GM18858 (cell line): ENCODE data around the gene EDAR.

Experiments
- ATAC-seq: cut with Tn5 transposase; IDR thresholded peaks from one replicate; pipeline ENCODE4 v1.9.1; 2021; ENCODE audit not compliant: unreplicated experiment

EDAR gene

GRCh38 chr2:108942231-108942825 is 46.7 kb downstream of the EDAR start:
- no peak for ATAC-seq

- no peak for ATAC-seq
Observed at GRCh38 chr2:108941767-108942166, 47.3 kb downstream of the EDAR start.

GRCh38 chr2:108941161-108941665 is 47.8 kb downstream of the EDAR start:
- no peak for ATAC-seq

- ATAC-seq, result no peak
Observed at GRCh38 chr2:108940156-108940555, 48.9 kb downstream of the EDAR start.

- ATAC-seq, result no peak
Observed at GRCh38 chr2:108938077-108938710, 50.8 kb downstream of the EDAR start.

GRCh38 chr2:108937367-108938017 is 51.5 kb downstream of the EDAR start:
- no peak for ATAC-seq

GRCh38 chr2:108936866-108937265 is 52.2 kb downstream of the EDAR start:
- no peak for ATAC-seq

- no peak for ATAC-seq
Observed at GRCh38 chr2:108936076-108936864, 52.8 kb downstream of the EDAR start.

GRCh38 chr2:108935271-108935741 is 53.7 kb downstream of the EDAR start:
- no peak for ATAC-seq

GRCh38 chr2:108934583-108935245 is 54.3 kb downstream of the EDAR start:
- no peak for ATAC-seq

GRCh38 chr2:108934151-108934550 is 54.9 kb downstream of the EDAR start:
- no peak for ATAC-seq

- no peak for ATAC-seq
Observed at GRCh38 chr2:108933691-108934117, 55.3 kb downstream of the EDAR start.

GRCh38 chr2:108932736-108933332 is 56.2 kb downstream of the EDAR start:
- ATAC-seq, result no peak

- ATAC-seq, result no peak
Observed at GRCh38 chr2:108931372-108931771, 57.6 kb downstream of the EDAR start.

GRCh38 chr2:108929807-108930425 is 59.1 kb downstream of the EDAR start:
- no peak for ATAC-seq

- ATAC-seq, result no peak
Observed at GRCh38 chr2:108928660-108929377, 60.2 kb downstream of the EDAR start.

- ATAC-seq, result peak; percentile 46
Observed at GRCh38 chr2:108927936-108928659, 60.9 kb downstream of the EDAR start.

- no peak for ATAC-seq
Observed at GRCh38 chr2:108927405-108927804, 61.6 kb downstream of the EDAR start.
